Measurements from ENCODE around the gene DUSP7.
A peak's percentile ranks its signal among the peaks of the same experiment; 100 is the strongest.

The DUSP7 gene

GRCh38 chr3:52085681-52086282 is 29.4 kb upstream of the DUSP7 start:
- DNase-seq, result peak; percentile 10

GRCh38 chr3:52084954-52085680 is 28.7 kb upstream of the DUSP7 start:
- no peak for DNase-seq

GRCh38 chr3:52084216-52084945 is 28.0 kb upstream of the DUSP7 start:
- DNase-seq, result no peak

GRCh38 chr3:52083556-52084087 is 27.3 kb upstream of the DUSP7 start:
- no peak for DNase-seq

GRCh38 chr3:52082951-52083350 is 26.6 kb upstream of the DUSP7 start:
- no peak for DNase-seq

- DNase-seq, result no peak
Observed at GRCh38 chr3:52080830-52081719, 24.7 kb upstream of the DUSP7 start.

GRCh38 chr3:52079958-52080357 is 23.6 kb upstream of the DUSP7 start:
- DNase-seq, result no peak

GRCh38 chr3:52078781-52079560 is 22.6 kb upstream of the DUSP7 start:
- no peak for DNase-seq

GRCh38 chr3:52077925-52078324 is 21.6 kb upstream of the DUSP7 start:
- DNase-seq, result no peak

- DNase-seq, result no peak
Observed at GRCh38 chr3:52076896-52077780, 20.8 kb upstream of the DUSP7 start.

- no peak for DNase-seq
Observed at GRCh38 chr3:52073490-52073889, 17.1 kb upstream of the DUSP7 start.

GRCh38 chr3:52072471-52072870 is 16.1 kb upstream of the DUSP7 start:
- DNase-seq, result no peak

GRCh38 chr3:52072020-52072419 is 15.6 kb upstream of the DUSP7 start:
- DNase-seq, result no peak

- no peak for DNase-seq
Observed at GRCh38 chr3:52070724-52071621, 14.6 kb upstream of the DUSP7 start.

GRCh38 chr3:52069855-52070254 is 13.5 kb upstream of the DUSP7 start:
- DNase-seq, result no peak

GRCh38 chr3:52069135-52069534 is 12.8 kb upstream of the DUSP7 start:
- DNase-seq, result no peak

- no peak for DNase-seq
Observed at GRCh38 chr3:52068730-52069129, 12.4 kb upstream of the DUSP7 start.

GRCh38 chr3:52068055-52068571 is 11.7 kb upstream of the DUSP7 start:
- no peak for DNase-seq

GRCh38 chr3:52067526-52067925 is 11.2 kb upstream of the DUSP7 start:
- no peak for DNase-seq

GRCh38 chr3:52067046-52067445 is 10.7 kb upstream of the DUSP7 start:
- no peak for DNase-seq
